ENCODE measurements around the gene SYCN. TPM values are rescaled to one million over a fixed set of nuclear protein-coding genes. Genes with fewer than 3 reads are reported as not detected.

Gene SYCN
- total and polyA plus RNA-seq, 2 donors (not counting 1 experiment from before 2014, with no cell fraction given), result not detected

DNA sequence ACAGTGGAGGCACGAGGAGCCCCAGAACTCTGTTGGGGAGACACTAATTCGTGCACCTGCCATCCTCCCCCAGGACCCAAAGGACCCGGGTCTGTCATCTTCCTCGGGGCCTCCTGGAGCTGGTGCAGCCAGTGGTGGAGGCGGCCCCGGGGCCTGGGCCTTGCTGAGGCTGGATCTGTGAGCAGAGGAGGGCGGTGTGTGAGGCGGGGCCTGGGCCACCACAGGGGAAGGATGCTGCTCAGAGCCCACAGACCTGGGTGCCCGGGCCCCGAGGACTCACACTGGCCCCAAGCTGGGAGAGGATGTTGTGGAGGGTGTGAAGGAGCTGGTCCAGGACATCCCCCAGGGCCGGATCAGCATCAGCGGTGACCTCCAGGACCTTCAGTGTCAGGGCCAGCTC is 32.5 kb upstream of the SYCN start:
- no peak overlapping the region for H3K27ac ChIP-seq (ENCODE audit: low read length in 2 of 2)
- no peak overlapping the region for H3K27ac Mint-ChIP-seq
- CTCF ChIA-PET, result no interaction called here

DNA sequence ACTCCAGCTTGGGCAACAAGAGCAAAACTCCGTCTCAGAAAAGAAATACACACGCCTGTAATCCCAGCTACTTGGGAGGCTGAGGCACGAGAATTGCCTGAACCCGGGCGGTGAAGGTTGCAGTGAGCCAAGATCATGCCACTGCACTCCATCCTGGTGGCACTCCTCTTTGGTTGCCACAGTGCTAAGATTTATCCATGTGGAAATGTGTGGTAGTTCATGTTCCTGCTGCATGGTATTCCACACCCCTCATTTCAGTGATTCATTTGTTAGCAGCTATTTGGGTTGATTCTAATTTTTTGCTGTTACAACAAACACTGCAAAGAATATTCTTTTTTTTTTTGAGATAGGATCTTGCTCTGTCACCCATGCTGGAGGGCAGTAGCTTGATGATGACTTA is 28.6 kb upstream of the SYCN start:
- H3K4me1 Mint-ChIP-seq, result peaks cover 6% of the 10 kb centered on the region
- Histone ChIP-seq H3K9ac (ENCODE audit: low read length) (no peak overlapping the region), H4K20me1 (ENCODE audit: control insufficient read depth, insufficient read depth, low read length, poor library complexity, severe bottlenecking) (no peaks in the 10 kb centered on the region), H3K4me2 (replicated peaks; ENCODE audit: low read depth, low read length, poor library complexity, severe bottlenecking) (no peak overlapping the region), H3K4me3 (ENCODE audit: control extremely low read depth in 1 of 5, extremely low read depth in 1 of 5, insufficient read depth in 1 of 5, low read depth in 2 of 5, low read length in 4 of 5) (no peak overlapping the region), H3K36me3 (replicated peaks in 1 of 2; ENCODE audit: control extremely low read depth in 1 of 2, control insufficient read depth in 1 of 2, extremely low read depth in 1 of 2, insufficient read depth in 2 of 2, low read length in 1 of 2) (no peaks in the 10 kb centered on the region), H3K9me3 (ENCODE audit: control extremely low read depth in 1 of 3, control insufficient read depth in 2 of 3, insufficient read depth in 1 of 3, low read length in 2 of 3) (peaks cover 0 to 4% (median 0%) of the 10 kb centered on the region in 3 donors), H2AFZ (ENCODE audit: insufficient read depth, low read depth, low read length, poor library complexity, severe bottlenecking) (no peak overlapping the region), H3K27ac (ENCODE audit: low read length in 2 of 2) (no peak overlapping the region), H3K4me1 (ENCODE audit: control insufficient read depth in 2 of 2, insufficient read depth in 2 of 2, low read length in 2 of 2) (peaks cover 5% of the 10 kb centered on the region in 2 donors), H3K27me3 (replicated peaks in 1 of 4; ENCODE audit: control extremely low read depth in 1 of 4, control insufficient read depth in 3 of 4, insufficient read depth in 4 of 4, low read length in 3 of 4) (no peaks in the 10 kb centered on the region), H3K79me2 (ENCODE audit: control insufficient read depth, insufficient read depth, low read length) (no peaks in the 10 kb centered on the region)
- TF ChIP-seq EZH2 (IDR thresholded peaks at IDR 0.05; ENCODE audit: borderline replicate concordance, insufficient read depth, low read depth, low read length, poor library complexity, severe bottlenecking), result no peak
- TF ChIP-seq, protein P1, sequence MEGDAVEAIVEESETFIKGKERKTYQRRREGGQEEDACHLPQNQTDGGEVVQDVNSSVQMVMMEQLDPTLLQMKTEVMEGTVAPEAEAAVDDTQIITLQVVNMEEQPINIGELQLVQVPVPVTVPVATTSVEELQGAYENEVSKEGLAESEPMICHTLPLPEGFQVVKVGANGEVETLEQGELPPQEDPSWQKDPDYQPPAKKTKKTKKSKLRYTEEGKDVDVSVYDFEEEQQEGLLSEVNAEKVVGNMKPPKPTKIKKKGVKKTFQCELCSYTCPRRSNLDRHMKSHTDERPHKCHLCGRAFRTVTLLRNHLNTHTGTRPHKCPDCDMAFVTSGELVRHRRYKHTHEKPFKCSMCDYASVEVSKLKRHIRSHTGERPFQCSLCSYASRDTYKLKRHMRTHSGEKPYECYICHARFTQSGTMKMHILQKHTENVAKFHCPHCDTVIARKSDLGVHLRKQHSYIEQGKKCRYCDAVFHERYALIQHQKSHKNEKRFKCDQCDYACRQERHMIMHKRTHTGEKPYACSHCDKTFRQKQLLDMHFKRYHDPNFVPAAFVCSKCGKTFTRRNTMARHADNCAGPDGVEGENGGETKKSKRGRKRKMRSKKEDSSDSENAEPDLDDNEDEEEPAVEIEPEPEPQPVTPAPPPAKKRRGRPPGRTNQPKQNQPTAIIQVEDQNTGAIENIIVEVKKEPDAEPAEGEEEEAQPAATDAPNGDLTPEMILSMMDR (IDR thresholded peaks at IDR 0.05), result no peak
- intact Hi-C loops (cut with micrococcal nuclease), result no loop called here
- H3K4me3 Mint-ChIP-seq, result no peak overlapping the region
- no peaks in the 10 kb centered on the region for H3K9me3 Mint-ChIP-seq (ENCODE audit: insufficient read depth)
- WGBS (ENCODE audit: insufficient coverage), result 100% methylated on average over 2 of the region's 5 CpGs
- no peak for ATAC-seq (ENCODE audit: low read depth)
- ChIA-PET POLR2A (no interaction called here), CTCF (no interaction called here)
- H3K27me3 Mint-ChIP-seq, result no peaks in the 10 kb centered on the region
- no peak overlapping the region for H3K27ac Mint-ChIP-seq
- DNase-seq, result no peak

More for the DNA sequence above, 32.5 kb upstream of the SYCN start:
- Mint-ChIP-seq H3K27me3 (no peaks in the 10 kb centered on the region), H3K4me1 (peaks cover 14% of the 10 kb centered on the region), H3K4me3 (no peak overlapping the region), H3K9me3 (ENCODE audit: insufficient read depth) (no peaks in the 10 kb centered on the region)
- Histone ChIP-seq H3K36me3 (replicated peaks in 1 of 2; ENCODE audit: control extremely low read depth in 1 of 2, control insufficient read depth in 1 of 2, extremely low read depth in 1 of 2, insufficient read depth in 2 of 2, low read length in 1 of 2) (no peaks in the 10 kb centered on the region), H3K9me3 (ENCODE audit: control extremely low read depth in 1 of 3, control insufficient read depth in 2 of 3, insufficient read depth in 1 of 3, low read length in 2 of 3) (no peaks in the 10 kb centered on the region), H3K9ac (ENCODE audit: low read length) (no peak overlapping the region), H3K79me2 (ENCODE audit: control insufficient read depth, insufficient read depth, low read length) (no peaks in the 10 kb centered on the region), H4K20me1 (ENCODE audit: control insufficient read depth, insufficient read depth, low read length, poor library complexity, severe bottlenecking) (no peaks in the 10 kb centered on the region), H3K4me3 (ENCODE audit: control extremely low read depth in 1 of 5, extremely low read depth in 1 of 5, insufficient read depth in 1 of 5, low read depth in 2 of 5, low read length in 4 of 5) (no peak overlapping the region), H3K4me1 (ENCODE audit: control insufficient read depth in 2 of 2, insufficient read depth in 2 of 2, low read length in 2 of 2) (peaks cover 8 to 12% of the 10 kb centered on the region in 2 donors), H3K4me2 (replicated peaks; ENCODE audit: low read depth, low read length, poor library complexity, severe bottlenecking) (no peak overlapping the region), H3K27me3 (replicated peaks in 1 of 4; ENCODE audit: control extremely low read depth in 1 of 4, control insufficient read depth in 3 of 4, insufficient read depth in 4 of 4, low read length in 3 of 4) (no peaks in the 10 kb centered on the region), H2AFZ (ENCODE audit: insufficient read depth, low read depth, low read length, poor library complexity, severe bottlenecking) (no peak overlapping the region)
- DNase-seq (no peak), ATAC-seq (ENCODE audit: low read depth) (no peak)
- intact Hi-C loops (cut with micrococcal nuclease), result no loop called here
- WGBS (ENCODE audit: insufficient coverage), result 64% methylated on average over 11 of the region's 12 CpGs
- no peak for TF ChIP-seq EZH2 (IDR thresholded peaks at IDR 0.05; ENCODE audit: borderline replicate concordance, insufficient read depth, low read depth, low read length, poor library complexity, severe bottlenecking)
- TF ChIP-seq, protein P1 (IDR thresholded peaks at IDR 0.05), result no peak
- POLR2A ChIA-PET, result interaction anchor here (0.6 kb wide), 1 partner anchor 13 kb away, joined by 4 read pairs; no protein-coding TSS in a partner anchor
